Gastroesophageal sphincter (tissue), 4 donors: ENCODE measurements around the gene CYS1. TPM values are rescaled to one million over a fixed set of nuclear protein-coding genes. Genes with fewer than 3 reads are reported as not detected.

Experiments used
- ATAC-seq: fragments of 150-250 bp; one replicate; pipeline ENCODE4 v1.9.1; 2016; ENCODE audit warnings: mild to moderate bottlenecking, moderate library complexity
- H3K27ac ChIP-seq, 4 donors: fragments of 200-600 bp; sonication (generic) in 3 of 4; 1 replicate in 3 of 4; 2 replicates in 1 of 4; pipeline ENCODE4 v1.5.1; 2016 to 2019
- H3K27me3 ChIP-seq: fragments of 200-600 bp; sonication (generic); one replicate; pipeline ENCODE4 v1.5.1; 2019
- H3K36me3 ChIP-seq, 2 donors: fragments of 200-600 bp; sonication (generic); one replicate each; pipeline ENCODE4 v1.5.1; 2019; ENCODE audit warnings: control low read depth in 1 of 2
- H3K4me1 ChIP-seq, 3 donors: fragments of 200-600 bp; sonication (generic); 1 replicate in 2 of 3; 2 replicates in 1 of 3; pipeline ENCODE4 v1.5.1; 2016 to 2019; ENCODE audit warnings: control low read depth in 2 of 3
- H3K4me3 ChIP-seq, 2 donors: fragments of 200-600 bp; sonication (generic); one replicate each; pipeline ENCODE4 v1.5.1; 2019; ENCODE audit warnings: mild to moderate bottlenecking in 1 of 2, moderate library complexity in 1 of 2
- H3K9me3 ChIP-seq, 3 donors: fragments of 200-600 bp; sonication (generic); one replicate each; pipeline ENCODE4 v1.5.1; 2017 to 2019; ENCODE audit warnings: control low read depth in 2 of 3
- CTCF ChIP-seq, 4 experiments: fragments of 200-600 bp in 2 of 4; fragments of 450-650 bp in 2 of 4; sonication (generic) in 1 of 4; IDR thresholded peaks; one replicate each; pipeline ENCODE4 v1.5.1; 2017 to 2019; ENCODE audit warnings: antibody characterized with exemption in 4 of 4, mild to moderate bottlenecking in 2 of 4, moderate library complexity in 2 of 4
- EP300 ChIP-seq: sonication (generic); formaldehyde crosslinking; IDR thresholded peaks from one replicate; pipeline ENCODE4 v1.6.1; 2017; ENCODE audit warnings: antibody characterized with exemption, mild to moderate bottlenecking
- POLR2A ChIP-seq, 2 donors: fragments of 450-650 bp; IDR thresholded peaks; one replicate each; pipeline ENCODE4 v1.6.1; 2017; ENCODE audit warnings: antibody characterized with exemption in 2 of 2, mild to moderate bottlenecking in 2 of 2, moderate library complexity in 1 of 2
- POLR2AphosphoS5 ChIP-seq: sonication (generic); formaldehyde crosslinking; IDR thresholded peaks from one replicate; pipeline ENCODE4 v1.6.1; 2017; ENCODE audit warnings: antibody characterized with exemption
- WGBS, 2 donors: methylation state at CpG; one replicate each; pipeline ENCODE4 v1.1.5; 2018; ENCODE audit warnings: low coverage in 1 of 2; 5-methylcytosine and 5-hydroxymethylcytosine counted together
- total RNA-seq, 4 donors: library from RNA; depleted of rRNA; stranded (reverse); fragments of >200 nt; gene quantifications; one replicate each; pipeline ENCODE4 v1.1.0, GENCODE V29; 2016

Gene CYS1
- total RNA-seq, 4 donors from 2014 or later: 8.6 to 50.7 (median 32.6) TPM

DNA sequence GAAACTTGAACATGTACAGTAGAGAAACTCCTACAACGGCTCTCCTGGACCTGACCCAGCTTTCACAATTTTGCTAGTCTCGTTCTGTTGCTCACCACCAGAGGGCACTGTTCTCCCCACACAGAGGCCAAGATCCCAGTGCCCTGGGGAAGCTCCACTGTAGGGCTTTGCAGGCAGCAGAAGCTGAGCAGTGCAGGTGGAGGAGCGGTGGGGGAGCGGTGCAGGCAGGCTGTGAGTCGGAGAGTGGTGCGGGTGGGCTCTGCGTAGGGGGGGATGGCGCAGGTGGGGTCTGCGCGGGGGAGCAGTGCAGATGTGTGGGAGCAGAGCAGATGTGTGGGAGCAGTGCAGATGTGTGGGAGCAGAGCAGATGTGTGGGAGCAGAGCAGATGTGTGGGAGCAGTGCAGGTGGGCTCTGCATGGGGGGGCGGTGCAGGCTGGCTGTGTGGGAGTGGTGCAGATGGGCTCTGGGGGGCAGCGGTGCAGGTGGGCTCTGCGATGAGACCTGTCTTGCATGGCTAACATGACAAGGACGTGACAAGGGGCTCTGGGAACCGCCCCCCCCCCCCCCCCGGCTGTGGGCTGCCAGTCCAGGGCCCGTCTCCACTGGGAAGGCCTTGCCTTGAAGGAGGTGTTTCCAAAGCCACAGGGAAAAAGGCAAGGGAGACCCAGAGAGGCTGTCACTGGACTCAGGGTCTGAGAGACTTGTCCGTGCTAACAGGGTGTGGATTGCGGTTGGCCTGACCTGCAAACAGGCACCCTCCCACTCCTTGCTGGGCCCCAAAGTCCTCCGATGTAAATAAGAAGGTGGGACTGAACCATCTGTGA, 7.3 kb downstream of the CYS1 start:
- no peaks in the 10 kb centered on the region for H3K9me3 ChIP-seq
- 45% methylated on average over 9 of the region's 20 CpGs; no CpG with 5 or more reads in 1 of the 2 donors for WGBS, 2 donors
- TF ChIP-seq CTCF (IDR thresholded peaks at IDR 0.05): peak in 3 of 4 experiments; percentile 89 to 94 (median 93)
- TF ChIP-seq POLR2AphosphoS5: peak; percentile 72
- no peak for TF ChIP-seq POLR2A (IDR thresholded peaks at IDR 0.05)
- TF ChIP-seq EP300: no peak
- no peak overlapping the region for H3K4me3 ChIP-seq
- H3K27ac ChIP-seq: no peak overlapping the region
- no peaks in the 10 kb centered on the region for H3K36me3 ChIP-seq
- peak; percentile 90 for ATAC-seq
- H3K27me3 ChIP-seq: no peaks in the 10 kb centered on the region
- H3K4me1 ChIP-seq: peaks cover 0 to 27% (median 11%) of the 10 kb centered on the region in 3 donors

DNA sequence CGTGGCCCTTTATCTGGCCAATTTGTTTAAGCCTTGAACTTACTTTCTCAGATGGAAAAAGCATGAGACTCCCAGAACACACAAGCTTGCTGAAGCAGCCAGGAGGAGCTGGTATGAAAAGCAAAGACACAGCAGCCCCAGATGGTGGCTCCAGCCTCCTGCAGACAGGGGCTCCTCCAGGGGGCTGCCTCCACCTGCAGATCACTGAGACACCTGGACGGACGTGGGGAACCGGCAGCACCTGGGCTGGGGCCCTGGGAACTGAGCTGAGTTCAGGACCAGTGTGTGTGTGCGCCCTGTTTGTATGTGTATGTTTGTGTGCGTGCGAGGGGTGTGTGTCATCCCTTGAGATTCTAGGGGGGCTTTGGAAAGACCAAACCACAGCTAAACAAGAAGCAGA, 8.6 kb downstream of the CYS1 start:
- TF ChIP-seq CTCF (IDR thresholded peaks at IDR 0.05) (no peak), EP300 (no peak), POLR2AphosphoS5 (no peak), POLR2A (IDR thresholded peaks at IDR 0.05) (no peak)
- whole genome bisulfite sequencing, 2 donors: 88 to 100% methylated on average over 1 to 4 of the region's 7 CpGs
- no peaks in the 10 kb centered on the region for H3K27me3 ChIP-seq
- H3K4me3 ChIP-seq: no peak overlapping the region
- H3K36me3 ChIP-seq: no peaks in the 10 kb centered on the region
- ATAC-seq: no peak
- H3K9me3 ChIP-seq: no peaks in the 10 kb centered on the region
- H3K27ac ChIP-seq: no peak overlapping the region
- peaks cover 0 to 25% (median 11%) of the 10 kb centered on the region in 3 donors for H3K4me1 ChIP-seq

DNA sequence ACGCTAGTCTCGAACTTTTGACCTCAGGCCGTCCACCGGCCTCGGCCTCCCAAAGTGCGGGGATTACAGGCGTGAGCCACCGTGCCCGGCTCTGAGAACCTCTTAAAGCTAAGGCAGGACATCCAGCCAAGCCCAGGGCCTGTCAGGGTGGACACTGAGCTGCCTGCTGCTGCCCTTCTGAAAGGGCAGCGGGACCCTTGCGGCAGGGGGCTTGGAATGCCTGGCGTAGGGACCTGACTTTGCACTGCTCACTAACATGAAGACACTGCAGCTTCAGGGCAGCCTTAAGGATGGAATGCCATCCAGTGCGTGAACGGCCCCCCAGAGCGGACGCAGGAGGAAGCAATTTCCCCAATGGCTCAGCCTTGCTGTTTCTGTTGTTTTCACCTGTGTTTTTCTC, 9.0 kb downstream of the CYS1 start:
- Histone ChIP-seq H3K4me1 (peaks cover 0 to 25% (median 11%) of the 10 kb centered on the region in 3 donors), H3K27me3 (no peaks in the 10 kb centered on the region), H3K4me3 (no peak overlapping the region), H3K27ac (no peak overlapping the region), H3K36me3 (no peaks in the 10 kb centered on the region), H3K9me3 (no peaks in the 10 kb centered on the region)
- ATAC-seq: no peak
- no peak for TF ChIP-seq POLR2AphosphoS5
- TF ChIP-seq EP300: no peak
- TF ChIP-seq POLR2A (IDR thresholded peaks at IDR 0.05): no peak
- no peak for TF ChIP-seq CTCF (IDR thresholded peaks at IDR 0.05)
- 100% methylated on average over 4 of the region's 16 CpGs; no CpG with 5 or more reads in 1 of the 2 donors for WGBS, 2 donors

- no peak for ATAC-seq
- Histone ChIP-seq H3K4me3 (no peak overlapping the region), H3K27ac (no peak overlapping the region), H3K9me3 (no peaks in the 10 kb centered on the region), H3K36me3 (peaks cover 0 to 29% of the 10 kb centered on the region in 2 donors), H3K27me3 (no peaks in the 10 kb centered on the region), H3K4me1 (peaks cover 0 to 9% (median 3%) of the 10 kb centered on the region in 3 donors)
- WGBS, 2 donors: 100% methylated on average over 1 of the region's 1 CpG; no CpG with 5 or more reads in 1 of the 2 donors
- no peak for TF ChIP-seq POLR2AphosphoS5
- TF ChIP-seq POLR2A (IDR thresholded peaks at IDR 0.05): no peak
- TF ChIP-seq EP300: no peak
- no peak for TF ChIP-seq CTCF (IDR thresholded peaks at IDR 0.05)
These were observed 12.3 kb downstream of the CYS1 start for GRCh38 chr2:10067881-10068280.

DNA sequence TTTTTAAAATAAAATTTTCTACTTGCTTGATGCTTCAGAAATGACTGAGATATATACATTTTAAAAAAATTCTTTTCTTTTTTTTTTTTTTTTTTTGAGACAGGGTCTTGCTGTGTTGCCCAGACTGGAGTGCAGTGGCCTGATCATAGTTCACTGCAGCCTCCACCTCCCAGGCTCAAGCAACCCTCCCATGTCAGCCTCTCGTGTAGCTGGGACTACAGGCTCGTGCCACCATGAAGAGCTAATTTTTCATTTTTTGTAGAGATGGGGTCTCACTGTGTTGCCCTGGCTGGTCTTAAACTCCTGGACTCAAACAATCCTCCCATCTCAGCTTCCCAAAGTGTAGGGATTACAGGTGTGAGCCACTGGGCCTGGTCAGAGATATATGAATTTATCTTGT, 12.9 kb downstream of the CYS1 start:
- ATAC-seq: no peak
- Histone ChIP-seq H3K27ac (no peak overlapping the region), H3K4me1 (peaks cover 0 to 3% (median 0%) of the 10 kb centered on the region in 3 donors), H3K9me3 (no peaks in the 10 kb centered on the region), H3K36me3 (peaks cover 0 to 31% of the 10 kb centered on the region in 2 donors), H3K4me3 (no peak overlapping the region), H3K27me3 (no peaks in the 10 kb centered on the region)
- no peak for TF ChIP-seq EP300
- no peak for TF ChIP-seq POLR2A (IDR thresholded peaks at IDR 0.05)
- TF ChIP-seq POLR2AphosphoS5: no peak
- TF ChIP-seq CTCF (IDR thresholded peaks at IDR 0.05): no peak
- WGBS, 2 donors: no CpG with 5 or more reads among the region's 2 CpGs
